H1 (cell line): ENCODE data around the gene LTF. TPM values are rescaled to one million over a fixed set of nuclear protein-coding genes. Genes with fewer than 3 reads are reported as not detected.
A peak's percentile ranks its signal among the peaks of the same experiment; 100 is the strongest.

ENCODE experiments used
- CTCF ChIA-PET: fragments of 300-600 bp; sonication (Branson Sonifier 250); formaldehyde crosslinking; loops from one replicate; lab custom pipeline; 2021; ENCODE audit not compliant: partially characterized antibody; lab: Charles Lee
- POLR2A ChIA-PET: fragments of 300-600 bp; sonication (Branson Sonifier 250); formaldehyde crosslinking; loops from one replicate; lab custom pipeline; 2021; ENCODE audit warnings: inconsistent platforms; ENCODE audit not compliant: partially characterized antibody; lab: Charles Lee
- DNase-seq, 2 experiments: peaks; one replicate each; pipeline versions ENCODE4 v3.0.0 to v3.0.0-alpha.2; 2010 to 2022; ENCODE audit warnings: low spot score in 2 of 2, low read depth in 1 of 2, mixed read lengths in 1 of 2
- FAIRE-seq: peaks from 2 replicates; lab custom pipeline; 2011; peaks lifted over from hg19 to GRCh38; lab: Jason Lieb, UNC
- H2AFZ ChIP-seq: 2 replicates; pipeline ENCODE4 v1.8.1; 2012; ENCODE audit warnings: low read length, inconsistent platforms
- H2AK5ac ChIP-seq: 2 replicates; pipeline ENCODE4 v1.6.1; 2013; ENCODE audit warnings: low read depth, low read length
- H2BK120ac ChIP-seq: replicated peaks from 2 replicates; pipeline ENCODE3; 2013; ENCODE audit warnings: low read depth, low read length, inconsistent platforms
- H2BK12ac ChIP-seq: 2 replicates; pipeline ENCODE4 v1.6.1; 2013; ENCODE audit warnings: low read depth, low read length
- H2BK15ac ChIP-seq: 2 replicates; pipeline ENCODE4 v1.6.1; 2013; ENCODE audit warnings: low read length
- H2BK20ac ChIP-seq: 2 replicates; pipeline ENCODE4 v1.6.1; 2013; ENCODE audit warnings: low read length
- H2BK5ac ChIP-seq: 2 replicates; pipeline ENCODE4 v1.6.1; 2013; ENCODE audit warnings: low read depth, low read length
- H3K14ac ChIP-seq: 2 replicates; pipeline ENCODE4 v1.6.1; 2013; ENCODE audit warnings: inconsistent platforms; ENCODE audit not compliant: insufficient read length
- H3K18ac ChIP-seq: 2 replicates; pipeline ENCODE4 v1.6.1; 2013; ENCODE audit warnings: low read length; ENCODE audit errors: extremely low read depth
- H3K23ac ChIP-seq: 2 replicates; pipeline ENCODE4 v1.6.1; 2013; ENCODE audit warnings: inconsistent platforms; ENCODE audit not compliant: insufficient read length
- H3K23me2 ChIP-seq: 2 replicates; pipeline ENCODE4 v1.6.1; 2013; ENCODE audit warnings: low read depth, low read length
- H3K27ac ChIP-seq: 2 replicates; pipeline ENCODE4 v1.6.1; 2011; ENCODE audit warnings: low read depth, low read length, inconsistent platforms
- H3K27me3 ChIP-seq, 4 experiments: replicated peaks in 1 of 4; 1 replicate in 1 of 4; 2 replicates in 3 of 4; pipeline versions ENCODE4 v1.6.1 to v1.8.1; 2011 to 2013; ENCODE audit warnings: low read length in 3 of 4, mild to moderate bottlenecking in 3 of 4, inconsistent platforms in 2 of 4, mixed read lengths in 2 of 4, moderate library complexity in 1 of 4; ENCODE audit not compliant: control insufficient read depth in 3 of 4, insufficient read depth in 3 of 4; ENCODE audit errors: extremely low read depth in 1 of 4
- H3K36me3 ChIP-seq, 4 experiments: 2 replicates each; pipeline versions ENCODE4 v1.6.1 to v1.8.1; 2011 to 2013; ENCODE audit warnings: mild to moderate bottlenecking in 4 of 4, low read length in 3 of 4, moderate library complexity in 2 of 4, control low read depth in 1 of 4, inconsistent platforms in 1 of 4; ENCODE audit not compliant: insufficient read depth in 4 of 4, control insufficient read depth in 2 of 4
- H3K4ac ChIP-seq: replicated peaks from 2 replicates; pipeline ENCODE3; 2013; ENCODE audit warnings: low read length, low read depth, mixed read lengths, inconsistent platforms; ENCODE audit not compliant: insufficient read length
- H3K4me1 ChIP-seq, 4 experiments: replicated peaks in 1 of 4; 1 replicate in 1 of 4; 2 replicates in 3 of 4; pipeline versions ENCODE4 v1.6.1 to v1.8.1; 2011 to 2013; ENCODE audit warnings: low read length in 3 of 4, inconsistent platforms in 2 of 4, mixed read lengths in 1 of 4; ENCODE audit not compliant: insufficient read depth in 4 of 4, control insufficient read depth in 3 of 4
- H3K4me2 ChIP-seq, 2 experiments: 2 replicates each; pipeline versions ENCODE4 v1.6.1 to v1.8.1; 2011 to 2013; ENCODE audit warnings: low read depth in 2 of 2, low read length in 2 of 2, control low read depth in 1 of 2, inconsistent platforms in 1 of 2, mild to moderate bottlenecking in 1 of 2; ENCODE audit not compliant: insufficient read depth in 1 of 2
- H3K4me3 ChIP-seq, 4 experiments: fragments of 200-600, 300-600 bp in 1 of 4; sonication (generic), shearing (Covaris generic), sonication (Bioruptor Twin) in 1 of 4; 2 replicates each; pipeline versions ENCODE4 v1.5.1 to v1.8.1; 2011 to 2016; ENCODE audit warnings: low read length in 4 of 4, low read depth in 3 of 4, control low read depth in 2 of 4, inconsistent platforms in 2 of 4, mild to moderate bottlenecking in 2 of 4, mixed read lengths in 1 of 4, moderate library complexity in 1 of 4; ENCODE audit not compliant: insufficient read depth in 2 of 4; ENCODE audit errors: extremely low read depth in 1 of 4
- H3K56ac ChIP-seq: replicated peaks from 2 replicates; pipeline ENCODE3; 2013; ENCODE audit warnings: low read depth, mild to moderate bottlenecking, mixed read lengths, low read length, inconsistent platforms; ENCODE audit not compliant: insufficient read length
- H3K79me1 ChIP-seq: 2 replicates; pipeline ENCODE4 v1.6.1; 2013; ENCODE audit warnings: low read depth, low read length, control low read depth
- H3K79me2 ChIP-seq, 2 experiments: 2 replicates each; pipeline versions ENCODE4 v1.6.1 to v1.8.1; 2012 to 2013; ENCODE audit warnings: low read length in 2 of 2, mild to moderate bottlenecking in 2 of 2, inconsistent platforms in 1 of 2; ENCODE audit not compliant: insufficient read depth in 2 of 2, control insufficient read depth in 1 of 2
- H3K9ac ChIP-seq, 4 experiments: replicated peaks in 1 of 4; 1 replicate in 1 of 4; 2 replicates in 3 of 4; pipeline versions ENCODE4 v1.6.1 to v1.8.1; 2011 to 2013; ENCODE audit warnings: low read depth in 3 of 4, low read length in 3 of 4, control low read depth in 2 of 4, mild to moderate bottlenecking in 2 of 4, moderate library complexity in 2 of 4, inconsistent platforms in 1 of 4; ENCODE audit errors: extremely low read depth in 1 of 4
- H3K9me3 ChIP-seq, 2 experiments: 2 replicates each; pipeline versions ENCODE4 v1.6.1 to v1.8.1; 2012 to 2013; ENCODE audit warnings: mild to moderate bottlenecking in 2 of 2, moderate library complexity in 2 of 2, control low read depth in 1 of 2, inconsistent platforms in 1 of 2, low read depth in 1 of 2, low read length in 1 of 2, mixed read lengths in 1 of 2; ENCODE audit not compliant: insufficient read depth in 2 of 2
- H4K20me1 ChIP-seq, 2 experiments: replicated peaks in 1 of 2; 2 replicates each; pipeline versions ENCODE3 to v1.8.1; 2011 to 2013; ENCODE audit warnings: inconsistent platforms in 2 of 2, low read length in 2 of 2, mild to moderate bottlenecking in 1 of 2; ENCODE audit not compliant: insufficient read depth in 2 of 2, control insufficient read depth in 1 of 2
- H4K5ac ChIP-seq: 2 replicates; pipeline ENCODE4 v1.6.1; 2013; ENCODE audit warnings: low read length, low read depth, mixed read lengths, inconsistent platforms; ENCODE audit not compliant: insufficient read length
- H4K8ac ChIP-seq: 2 replicates; pipeline ENCODE4 v1.8.0; 2013; ENCODE audit warnings: mild to moderate bottlenecking, moderate library complexity, low read length, inconsistent platforms; ENCODE audit not compliant: insufficient read depth; ENCODE audit errors: extremely low read depth
- H4K91ac ChIP-seq: replicated peaks from 2 replicates; pipeline ENCODE3; 2013; ENCODE audit warnings: low read length, mixed read lengths, inconsistent platforms; ENCODE audit not compliant: insufficient read length
- HDAC6 ChIP-seq: IDR thresholded peaks from one replicate; pipeline ENCODE4 v1.7.1; 2012; ENCODE audit warnings: low read depth, mild to moderate bottlenecking, inconsistent platforms, low read length, moderate library complexity
- TEAD4 ChIP-seq: IDR thresholded peaks from 2 replicates; pipeline ENCODE4 v1.6.1; 2012; ENCODE audit warnings: low read depth, low read length, inconsistent platforms, mixed read lengths
- WGBS, 2 experiments: shearing (Covaris generic) in 1 of 2; methylation state at CpG; one replicate each; pipeline versions ENCODE4 v1.1.6 to v1.1.7; 2013 to 2015; ENCODE audit warnings: low lambda C conversion rate in 2 of 2, mixed read lengths in 2 of 2, inconsistent platforms in 1 of 2, low coverage in 1 of 2, missing lambda C conversion rate in 1 of 2; ENCODE audit not compliant: insufficient replicate concordance in 2 of 2, insufficient coverage in 1 of 2, insufficient read length in 1 of 2; ENCODE audit errors: extremely low coverage in 1 of 2, missing lambda C conversion rate in 1 of 2; 5-methylcytosine and 5-hydroxymethylcytosine counted together
- polyA plus RNA-seq, 7 experiments: library from polyadenylated mRNA; depleted of rRNA in 3 of 7; stranded (reverse) in 5 of 7; unstranded in 2 of 7; fragments of >200 nt in 5 of 7; fragments of 200-250 nt in 2 of 7; gene quantifications; 1 replicate in 5 of 7; 2 replicates in 1 of 7; 4 replicates in 1 of 7; pipeline versions ENCODE4 v1.2.1 to v1.2.3, GENCODE V29; 2011 to 2013; ENCODE audit warnings: missing spikeins in 2 of 7, mixed read lengths in 2 of 7
- total RNA-seq: library from RNA; stranded (reverse); fragmentation: NEBNext Ultra II Directional; extraction: Animal tissue kit (Norgen Biotek cat#: 25700); gene quantifications from 2 replicates; pipeline ENCODE4 v1.2.1, GENCODE V29; 2021

The LTF gene
- total and polyA plus RNA-seq, 2 of the 8 experiments (the other 6 are each of a cell fraction or from before 2014, with no cell fraction given), result 0.23 to 0.99 TPM

GRCh38 chr3:46440531-46441294 lies 24.0 kb downstream of the LTF start:
- CTCF ChIA-PET, result interaction anchor here (2.9 kb wide), 1 partner anchor 8 kb away, joined by 27 read pairs; no protein-coding TSS in a partner anchor
- no peak overlapping the region for H3K18ac ChIP-seq
- H3K27ac ChIP-seq, result no peak overlapping the region
- H2BK5ac ChIP-seq, result no peak overlapping the region; the same call in 1 of the 2 replicates
- no peak overlapping the region for H4K5ac ChIP-seq
- H3K4me2 ChIP-seq, result no peak overlapping the region; a peak in 1 of 4 replicates
- H3K4ac ChIP-seq, result no peak overlapping the region
- no peak overlapping the region for H3K14ac ChIP-seq
- no peak overlapping the region for H4K91ac ChIP-seq
- no peaks in the 10 kb centered on the region for H3K79me1 ChIP-seq
- no peaks in the 10 kb centered on the region for H3K36me3 ChIP-seq
- no peak overlapping the region for H2AFZ ChIP-seq
- H3K4me3 ChIP-seq, result no peak overlapping the region
- H2BK15ac ChIP-seq, result no peak overlapping the region
- no peak overlapping the region for H3K9ac ChIP-seq
- H4K8ac ChIP-seq, result no peak overlapping the region
- 84% methylated on average over 4 of the region's 4 CpGs; no CpG with 5 or more reads in 1 of the 2 experiments for WGBS, 2 experiments
- H3K23me2 ChIP-seq, result no peaks in the 10 kb centered on the region; the same call in 1 of the 2 replicates
- H3K9me3 ChIP-seq, result no peaks in the 10 kb centered on the region
- H2BK120ac ChIP-seq, result no peak overlapping the region
- DNase-seq (no peak), FAIRE-seq (peak; percentile 78)
- no peak overlapping the region for H2BK20ac ChIP-seq
- no peak overlapping the region for H2AK5ac ChIP-seq
- peaks cover 0 to 5% (median 2%) of the 10 kb centered on the region in 4 experiments; a peak in 4 of 7 replicates for H3K4me1 ChIP-seq
- H3K27me3 ChIP-seq, result no peaks in the 10 kb centered on the region
- TF ChIP-seq TEAD4 (peak; percentile 56; the same call in 1 of the 2 replicates), HDAC6 (no peak)
- H3K79me2 ChIP-seq, result no peaks in the 10 kb centered on the region
- no peak overlapping the region for H3K23ac ChIP-seq
- POLR2A ChIA-PET, result no interaction called here
- H2BK12ac ChIP-seq, result no peak overlapping the region; the same call in 1 of the 2 replicates
- no peaks in the 10 kb centered on the region for H4K20me1 ChIP-seq
- no peak overlapping the region for H3K56ac ChIP-seq
